ENCODE measurements around the gene CFAP97D2. TPM values are rescaled to one million over a fixed set of nuclear protein-coding genes. Genes with fewer than 3 reads are reported as not detected.
"Not testable (repeated sequence)": the region's sequence is repeated elsewhere in the genome, so short reads cannot be mapped to it uniquely, and the experiment has no call there.

The CFAP97D2 gene
- polyA plus RNA-seq, 1 donor = 0.06 TPM

DNA sequence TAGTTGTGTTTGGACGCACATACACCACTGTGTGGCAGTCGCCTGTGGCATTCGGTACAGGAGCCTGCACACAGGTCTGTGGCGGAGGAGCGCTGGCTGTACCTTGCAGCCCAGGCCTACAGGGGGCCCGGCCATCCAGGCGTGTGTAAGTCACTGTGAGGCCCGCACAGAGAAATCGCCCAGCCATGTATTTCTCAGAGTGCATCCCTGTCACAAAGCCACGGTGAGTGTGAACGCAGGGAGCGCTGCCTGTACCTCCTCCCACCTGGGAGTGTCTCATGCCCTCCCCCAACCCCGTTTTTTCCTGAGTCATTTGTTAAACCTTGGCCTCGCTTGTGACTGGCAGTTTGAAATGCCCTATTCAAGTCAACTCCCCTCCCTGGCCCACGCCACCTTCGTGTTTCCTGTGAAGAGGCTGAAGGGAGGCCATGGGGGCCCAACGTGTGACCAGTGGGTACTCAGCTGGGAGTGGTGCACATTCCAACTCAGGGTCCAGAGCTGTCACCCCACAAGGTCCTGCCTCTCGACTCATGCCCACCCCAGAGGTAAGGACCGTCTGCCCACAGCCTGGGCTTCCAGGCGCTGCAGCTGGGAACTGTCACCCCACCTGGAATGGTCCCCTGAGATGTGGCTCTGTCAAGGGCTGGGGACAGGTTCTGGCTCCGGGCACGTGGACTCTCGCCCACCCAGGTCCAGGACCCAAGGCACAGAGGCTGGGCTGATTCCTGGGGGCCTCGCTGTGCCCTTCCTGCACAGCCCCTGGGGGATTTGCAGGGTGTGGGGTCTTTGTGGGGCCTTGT, 35.1 kb upstream of the CFAP97D2 start:
- no CpG with 5 or more reads among the region's 24 CpGs for WGBS (ENCODE audit: insufficient coverage, low lambda C conversion rate)
- Histone ChIP-seq H3K4me3 (ENCODE audit: low read length) (no peak overlapping the region), H3K4me1 (ENCODE audit: control insufficient read depth, insufficient read depth, low read length) (no peaks in the 10 kb centered on the region), H3K36me3 (ENCODE audit: control insufficient read depth, insufficient read depth, low read length) (no peaks in the 10 kb centered on the region), H3K9me3 (ENCODE audit: control insufficient read depth, low read depth, low read length) (no peaks in the 10 kb centered on the region), H3K27ac (ENCODE audit: low read length) (no peak overlapping the region), H3K27me3 (ENCODE audit: control insufficient read depth, insufficient read depth, low read length) (no peaks in the 10 kb centered on the region)
- peak; percentile 33 to 41 for DNase-seq

DNA sequence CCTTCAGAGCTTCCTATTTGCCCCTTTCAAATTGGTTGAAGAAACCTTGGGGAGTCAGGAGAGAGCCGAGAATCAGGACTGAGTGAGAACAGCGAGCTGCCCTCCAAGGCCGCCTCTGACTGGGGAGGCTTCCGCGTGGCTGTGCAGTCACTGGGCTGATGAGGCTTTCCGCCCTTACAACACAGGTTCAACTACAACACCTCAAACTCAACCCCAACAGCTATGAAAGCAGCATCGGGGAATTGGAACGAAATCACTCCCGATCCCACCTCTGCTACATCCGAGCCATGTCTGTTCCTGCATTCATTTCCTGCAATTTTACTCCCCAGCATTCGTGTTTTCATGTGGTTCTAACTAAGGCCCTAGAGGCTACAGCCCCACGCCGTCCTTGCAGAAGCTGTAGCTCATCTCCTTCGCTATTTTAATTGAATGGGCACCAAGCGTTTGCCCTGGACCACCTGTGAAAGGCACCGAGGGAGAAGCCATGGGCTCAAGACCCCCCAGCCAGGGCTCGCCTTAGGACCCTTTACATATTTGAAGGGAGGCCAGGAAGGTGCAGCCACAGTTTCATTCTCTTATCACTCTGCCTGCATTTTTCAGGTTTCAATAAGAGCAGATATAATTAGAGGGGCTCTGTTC, 34.3 kb upstream of the CFAP97D2 start:
- Histone ChIP-seq H3K4me1 (ENCODE audit: control insufficient read depth, insufficient read depth, low read length) (no peaks in the 10 kb centered on the region), H3K36me3 (ENCODE audit: control insufficient read depth, insufficient read depth, low read length) (no peaks in the 10 kb centered on the region), H3K27me3 (ENCODE audit: control insufficient read depth, insufficient read depth, low read length) (no peaks in the 10 kb centered on the region), H3K9me3 (ENCODE audit: control insufficient read depth, low read depth, low read length) (no peaks in the 10 kb centered on the region), H3K27ac (ENCODE audit: low read length) (no peak overlapping the region), H3K4me3 (ENCODE audit: low read length) (no peak overlapping the region)
- WGBS (ENCODE audit: insufficient coverage, low lambda C conversion rate) = 100% methylated on average over 1 of the region's 17 CpGs
- no peak for DNase-seq

DNA sequence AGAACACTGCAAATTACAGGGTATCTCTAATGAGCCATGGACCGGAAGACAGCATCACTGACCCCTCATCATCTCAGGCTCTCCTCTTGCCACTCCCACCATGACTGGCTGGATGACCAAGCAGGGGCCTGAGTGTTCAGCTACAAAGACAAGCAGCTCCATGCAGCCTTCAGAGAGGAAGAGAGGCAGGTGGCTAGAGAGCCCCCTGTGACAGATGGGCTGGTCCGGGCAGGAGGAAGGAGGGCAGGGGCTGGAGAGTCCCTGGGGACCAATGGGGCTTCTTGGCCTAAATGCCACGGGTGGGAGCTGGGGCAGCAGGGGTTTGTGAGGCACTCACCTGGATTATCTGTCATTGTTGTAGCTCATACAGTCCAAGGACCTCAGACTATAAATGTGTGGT, 33.8 kb upstream of the CFAP97D2 start:
- no peaks in the 10 kb centered on the region for H3K27me3 ChIP-seq (ENCODE audit: control insufficient read depth, insufficient read depth, low read length)
- no peak overlapping the region for H3K27ac ChIP-seq (ENCODE audit: low read length)
- H3K4me3 ChIP-seq (ENCODE audit: low read length) = no peak overlapping the region
- DNase-seq = no peak
- H3K36me3 ChIP-seq (ENCODE audit: control insufficient read depth, insufficient read depth, low read length) = no peaks in the 10 kb centered on the region
- no peaks in the 10 kb centered on the region for H3K4me1 ChIP-seq (ENCODE audit: control insufficient read depth, insufficient read depth, low read length)
- WGBS (ENCODE audit: insufficient coverage, low lambda C conversion rate) = 80% methylated on average over 1 of the region's 3 CpGs
- H3K9me3 ChIP-seq (ENCODE audit: control insufficient read depth, low read depth, low read length) = no peaks in the 10 kb centered on the region

DNA sequence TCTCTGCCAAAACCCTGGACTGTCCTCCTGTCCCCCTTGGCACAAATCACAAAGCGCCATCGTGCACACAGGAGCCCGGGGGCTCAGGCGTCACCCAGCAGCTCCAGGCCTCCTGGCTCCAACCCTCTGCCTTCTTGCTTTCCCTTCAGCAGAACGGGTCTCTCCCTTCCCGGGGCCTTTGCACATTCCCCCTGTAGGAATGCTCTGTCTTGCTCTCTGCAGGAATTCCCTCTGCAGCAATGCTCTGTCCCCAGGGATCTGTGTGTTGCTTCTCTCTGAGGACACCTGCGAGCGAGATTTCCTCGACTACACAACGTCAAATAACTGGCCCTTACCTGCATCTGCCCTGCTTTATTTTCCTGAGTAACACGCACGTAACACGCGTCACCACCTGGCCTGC, 33.3 kb upstream of the CFAP97D2 start:
- no peak for DNase-seq
- H3K4me1 ChIP-seq (ENCODE audit: control insufficient read depth, insufficient read depth, low read length) = no peaks in the 10 kb centered on the region

DNA sequence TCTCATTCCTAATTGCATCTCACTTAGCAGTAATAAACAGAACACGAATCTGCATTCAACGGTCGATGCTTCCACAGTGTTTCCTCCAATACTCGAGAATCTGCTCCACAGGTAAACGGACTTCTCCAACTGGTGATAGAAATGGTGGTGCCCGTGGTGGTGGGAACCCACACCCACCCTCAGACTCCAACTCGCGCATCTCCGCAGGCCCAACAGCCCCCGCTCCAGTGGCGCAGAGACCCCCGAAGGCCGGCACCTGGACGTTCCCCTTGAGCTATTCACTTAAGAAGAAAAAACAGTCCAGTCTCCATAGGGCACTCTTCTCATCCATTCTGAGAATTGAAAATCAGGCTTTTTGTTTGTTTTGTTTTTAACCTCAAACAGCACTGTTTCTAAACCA, 32.9 kb upstream of the CFAP97D2 start:
- Histone ChIP-seq H3K36me3 (ENCODE audit: control insufficient read depth, insufficient read depth, low read length) (no peaks in the 10 kb centered on the region), H3K9me3 (ENCODE audit: control insufficient read depth, low read depth, low read length) (no peaks in the 10 kb centered on the region), H3K4me1 (ENCODE audit: control insufficient read depth, insufficient read depth, low read length) (no peaks in the 10 kb centered on the region), H3K27me3 (ENCODE audit: control insufficient read depth, insufficient read depth, low read length) (no peaks in the 10 kb centered on the region), H3K27ac (ENCODE audit: low read length) (no peak overlapping the region), H3K4me3 (ENCODE audit: low read length) (no peak overlapping the region)
- WGBS (ENCODE audit: insufficient coverage, low lambda C conversion rate) = no CpG with 5 or more reads among the region's 14 CpGs
- no peak for DNase-seq

More for the DNA sequence above, 33.3 kb upstream of the CFAP97D2 start:
- no peaks in the 10 kb centered on the region for H3K36me3 ChIP-seq (ENCODE audit: control insufficient read depth, insufficient read depth, low read length)
- WGBS (ENCODE audit: insufficient coverage, low lambda C conversion rate) = 100% methylated on average over 4 of the region's 14 CpGs
- H3K27me3 ChIP-seq (ENCODE audit: control insufficient read depth, insufficient read depth, low read length) = no peaks in the 10 kb centered on the region
- no peaks in the 10 kb centered on the region for H3K9me3 ChIP-seq (ENCODE audit: control insufficient read depth, low read depth, low read length)
- no peak overlapping the region for H3K27ac ChIP-seq (ENCODE audit: low read length)
- no peak overlapping the region for H3K4me3 ChIP-seq (ENCODE audit: low read length)

DNA sequence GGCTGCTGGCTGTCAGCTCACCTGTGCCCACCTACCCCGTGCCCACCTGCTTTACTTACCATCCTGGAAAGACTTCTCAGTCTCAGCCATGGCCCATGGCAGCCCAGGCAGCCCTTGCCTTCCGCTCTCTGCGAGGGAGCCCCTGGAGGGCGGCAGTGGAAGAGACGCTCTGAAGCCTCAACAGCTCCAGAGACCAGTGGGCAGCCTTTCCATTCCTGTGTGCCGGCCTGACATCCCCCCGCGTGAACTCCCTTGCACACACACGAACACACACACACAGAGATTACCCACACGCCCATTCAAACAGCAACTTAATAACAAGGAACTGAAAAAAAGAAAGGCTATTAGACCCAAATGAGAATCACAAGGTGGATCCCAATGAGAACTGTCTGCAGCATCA, 32.4 kb upstream of the CFAP97D2 start:
- WGBS (ENCODE audit: insufficient coverage, low lambda C conversion rate) = 80% methylated on average over 1 of the region's 10 CpGs
- no peak for DNase-seq
- H3K27ac ChIP-seq (ENCODE audit: low read length) = no peak overlapping the region

DNA sequence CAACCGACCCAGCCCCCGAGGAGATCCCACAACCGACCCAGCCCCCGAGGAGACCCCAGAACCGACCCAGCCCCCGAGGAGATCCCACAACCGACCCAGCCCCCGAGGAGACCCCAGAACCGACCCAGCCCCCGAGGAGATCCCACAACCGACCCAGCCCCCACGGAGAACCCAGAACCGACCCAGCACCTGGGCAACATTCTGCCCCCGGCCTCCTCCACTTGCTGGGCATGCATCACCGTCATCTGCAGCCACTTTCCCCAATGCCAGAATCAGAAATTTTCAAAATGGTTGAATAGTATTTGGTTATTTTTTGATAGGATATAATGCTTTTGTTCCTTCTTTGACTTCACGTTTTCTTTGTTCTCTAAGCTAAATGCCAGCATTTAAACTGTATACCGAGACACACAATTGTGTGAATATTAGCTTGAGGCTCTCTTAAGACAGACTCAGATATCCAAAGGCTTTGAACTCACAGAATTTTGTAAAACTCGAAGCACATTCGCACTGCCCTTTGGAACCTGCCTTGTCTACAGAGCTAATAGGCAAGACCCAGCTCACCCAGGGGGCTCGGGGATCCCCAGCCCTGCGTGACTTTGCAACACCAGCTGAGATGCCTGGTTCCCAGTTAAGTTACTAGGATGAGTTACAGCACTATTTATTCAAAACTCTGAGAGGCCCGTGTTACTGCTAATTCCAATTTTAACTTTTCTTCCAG, 31.1 kb upstream of the CFAP97D2 start:
- Histone ChIP-seq H3K36me3 (ENCODE audit: control insufficient read depth, insufficient read depth, low read length) (no peaks in the 10 kb centered on the region), H3K4me1 (ENCODE audit: control insufficient read depth, insufficient read depth, low read length) (no peaks in the 10 kb centered on the region), H3K9me3 (ENCODE audit: control insufficient read depth, low read depth, low read length) (no peaks in the 10 kb centered on the region), H3K27me3 (ENCODE audit: control insufficient read depth, insufficient read depth, low read length) (no peaks in the 10 kb centered on the region), H3K4me3 (ENCODE audit: low read length) (no peak overlapping the region), H3K27ac (ENCODE audit: low read length) (no peak overlapping the region)
- no peak for DNase-seq
- WGBS (ENCODE audit: insufficient coverage, low lambda C conversion rate) = 71% methylated on average over 1 of the region's 22 CpGs

More for the DNA sequence above, 32.4 kb upstream of the CFAP97D2 start:
- Histone ChIP-seq H3K9me3 (ENCODE audit: control insufficient read depth, low read depth, low read length) (no peaks in the 10 kb centered on the region), H3K27me3 (ENCODE audit: control insufficient read depth, insufficient read depth, low read length) (no peaks in the 10 kb centered on the region), H3K4me1 (ENCODE audit: control insufficient read depth, insufficient read depth, low read length) (no peaks in the 10 kb centered on the region), H3K4me3 (ENCODE audit: low read length) (no peak overlapping the region), H3K36me3 (ENCODE audit: control insufficient read depth, insufficient read depth, low read length) (no peaks in the 10 kb centered on the region)

DNA sequence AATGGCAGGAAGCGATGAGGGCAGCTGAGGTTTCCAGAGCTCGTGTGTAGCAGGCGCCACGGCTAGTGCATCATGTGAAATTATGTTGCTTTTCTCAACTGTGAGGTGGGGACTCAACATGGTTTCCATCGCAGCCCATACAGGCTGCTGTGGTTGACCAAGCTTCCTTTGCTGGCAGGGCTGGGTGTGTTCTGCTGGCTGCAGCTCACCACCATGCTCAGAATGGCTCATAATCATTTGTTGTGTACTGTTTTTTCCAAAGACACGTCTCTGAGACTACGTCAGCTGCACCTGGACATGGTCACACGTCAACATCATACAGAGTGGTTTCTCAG, 30.6 kb upstream of the CFAP97D2 start:
- H3K4me1 ChIP-seq (ENCODE audit: control insufficient read depth, insufficient read depth, low read length) = no peaks in the 10 kb centered on the region
- no CpG with 5 or more reads among the region's 8 CpGs for WGBS (ENCODE audit: insufficient coverage, low lambda C conversion rate)
- H3K27ac ChIP-seq (ENCODE audit: low read length) = no peak overlapping the region
- DNase-seq = no peak
- H3K36me3 ChIP-seq (ENCODE audit: control insufficient read depth, insufficient read depth, low read length) = no peaks in the 10 kb centered on the region
- no peak overlapping the region for H3K4me3 ChIP-seq (ENCODE audit: low read length)
- H3K9me3 ChIP-seq (ENCODE audit: control insufficient read depth, low read depth, low read length) = no peaks in the 10 kb centered on the region
- no peaks in the 10 kb centered on the region for H3K27me3 ChIP-seq (ENCODE audit: control insufficient read depth, insufficient read depth, low read length)

DNA sequence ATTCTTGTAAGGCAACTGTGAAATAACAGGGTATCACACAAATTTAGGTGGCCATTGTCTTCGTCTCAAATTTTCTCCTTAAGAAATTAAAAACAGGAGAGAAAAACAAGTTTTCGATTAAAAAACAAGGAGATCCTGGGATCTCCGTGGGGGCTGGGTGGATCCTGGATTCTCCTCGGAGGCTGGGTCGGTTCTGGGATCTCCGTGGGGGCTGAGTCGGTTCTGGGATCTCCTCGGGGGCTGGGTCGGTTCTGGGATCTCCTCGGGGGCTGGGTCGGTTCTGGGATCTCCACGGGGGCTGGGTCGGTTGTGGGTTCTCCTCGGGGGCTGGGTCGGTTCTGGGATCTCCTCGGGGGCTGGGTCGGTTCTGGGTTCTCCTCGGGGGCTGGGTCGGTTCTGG, 30.2 kb upstream of the CFAP97D2 start:
- not testable (repeated sequence) for H3K4me3 ChIP-seq (ENCODE audit: low read length); H3K27ac ChIP-seq (ENCODE audit: low read length); H3K36me3 ChIP-seq (ENCODE audit: control insufficient read depth, insufficient read depth, low read length); H3K4me1 ChIP-seq (ENCODE audit: control insufficient read depth, insufficient read depth, low read length); H3K9me3 ChIP-seq (ENCODE audit: control insufficient read depth, low read depth, low read length); H3K27me3 ChIP-seq (ENCODE audit: control insufficient read depth, insufficient read depth, low read length); DNase-seq
- WGBS (ENCODE audit: insufficient coverage, low lambda C conversion rate) = 89% methylated on average over 1 of the region's 19 CpGs

DNA sequence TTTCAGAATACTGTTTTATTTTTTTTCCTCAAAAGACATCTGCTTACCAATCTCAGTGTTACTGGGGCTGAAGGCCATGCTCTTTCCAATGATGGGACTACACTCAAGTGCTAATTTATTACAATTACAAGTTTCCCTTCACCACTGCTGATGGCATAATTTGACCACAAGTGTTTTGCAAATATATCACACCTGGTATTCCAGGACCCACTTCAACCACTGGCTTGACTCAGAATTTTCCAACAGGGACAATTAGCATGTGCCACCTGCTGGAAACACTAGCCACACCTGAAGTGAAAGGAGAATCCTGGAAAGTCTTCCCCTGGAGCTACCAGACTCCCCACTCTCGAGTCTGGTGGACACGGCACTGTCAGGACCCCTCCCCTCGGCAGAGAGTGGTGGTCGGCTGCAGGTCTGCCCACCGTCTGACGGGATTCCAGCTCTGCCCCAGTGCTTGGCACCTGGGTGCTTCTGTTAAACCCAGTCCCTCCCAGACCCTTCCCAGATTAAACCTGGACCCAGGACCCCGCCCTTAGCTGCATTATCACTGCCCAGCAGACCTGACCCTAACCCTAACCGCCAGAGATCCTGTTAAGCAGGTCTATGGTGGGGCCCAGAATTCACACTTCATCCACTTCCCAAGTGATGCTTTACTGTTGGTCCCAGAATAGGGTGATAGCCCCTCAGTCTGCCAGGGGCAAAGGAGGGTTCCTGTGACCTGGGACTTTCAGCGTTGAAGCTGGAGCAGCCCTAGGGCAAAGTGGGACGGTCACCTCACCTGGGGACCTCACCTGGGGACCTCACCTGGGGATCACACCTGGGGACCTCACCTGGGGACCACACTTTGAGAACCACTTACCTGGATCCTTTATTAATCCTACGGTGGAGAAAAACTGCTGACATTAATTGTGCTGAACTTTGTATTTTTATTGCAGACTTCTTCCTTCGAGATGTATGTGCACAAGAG, 29.0 kb upstream of the CFAP97D2 start:
- Histone ChIP-seq H3K4me3 (ENCODE audit: low read length) (no peak overlapping the region), H3K36me3 (ENCODE audit: control insufficient read depth, insufficient read depth, low read length) (no peaks in the 10 kb centered on the region), H3K27ac (ENCODE audit: low read length) (no peak overlapping the region), H3K4me1 (ENCODE audit: control insufficient read depth, insufficient read depth, low read length) (no peaks in the 10 kb centered on the region), H3K9me3 (ENCODE audit: control insufficient read depth, low read depth, low read length) (no peaks in the 10 kb centered on the region), H3K27me3 (ENCODE audit: control insufficient read depth, insufficient read depth, low read length) (no peaks in the 10 kb centered on the region)
- no CpG with 5 or more reads among the region's 12 CpGs for WGBS (ENCODE audit: insufficient coverage, low lambda C conversion rate)
- DNase-seq = no peak
